ENCODE measurements around the gene TMED3.
"Not testable (repeated sequence)": the region's sequence is repeated elsewhere in the genome, so short reads cannot be mapped to it uniquely, and the experiment has no call there.

TMED3 gene

DNA sequence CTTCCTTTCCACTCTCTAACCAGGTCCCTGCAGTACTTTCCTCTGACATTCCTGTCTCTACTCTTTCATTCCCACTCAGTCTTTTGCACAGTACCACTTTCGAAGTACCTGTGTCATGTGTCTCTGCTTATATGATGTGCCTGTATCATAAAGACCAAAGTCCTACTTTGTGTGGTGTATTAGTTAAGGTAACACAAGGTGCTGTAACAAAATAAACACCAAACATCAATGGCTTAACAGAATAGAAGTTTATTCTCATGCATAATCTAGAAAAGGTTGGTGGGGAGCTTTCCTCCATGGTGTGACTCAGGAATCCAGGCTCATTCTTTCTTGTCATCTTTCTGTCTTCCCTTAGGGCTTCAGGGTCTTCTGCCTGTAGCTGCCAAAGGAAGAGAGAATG lies 3.3 kb downstream of the TMED3 start:
- Histone ChIP-seq H3K9ac (no peak overlapping the region), H3K27me3 (no peaks in the 10 kb centered on the region), H3K4me2 (peak overlapping the region in 6 of 11 experiments; percentile 6 to 96 (median 58); a peak in 7 of 22 replicates), H3K4me1 (peaks cover 16 to 39% (median 22%) of the 10 kb centered on the region in 10 experiments), H3K36me3 (peaks cover 65 to 71% (median 67%) of the 10 kb centered on the region in 11 experiments), H3K9me3 (replicated peaks in 1 of 11) (peaks cover 0 to 15% (median 2%) of the 10 kb centered on the region in 11 experiments; a peak in 4 of 22 replicates), H3K4me3 (no peak overlapping the region), H4K20me1 (peaks cover 11 to 75% (median 42%) of the 10 kb centered on the region in 11 experiments; a peak in 19 of 22 replicates), H3K27ac (no peak overlapping the region)
- TF ChIP-seq Cebpa-rat (IDR thresholded peaks at IDR 0.05), result no peak

DNA sequence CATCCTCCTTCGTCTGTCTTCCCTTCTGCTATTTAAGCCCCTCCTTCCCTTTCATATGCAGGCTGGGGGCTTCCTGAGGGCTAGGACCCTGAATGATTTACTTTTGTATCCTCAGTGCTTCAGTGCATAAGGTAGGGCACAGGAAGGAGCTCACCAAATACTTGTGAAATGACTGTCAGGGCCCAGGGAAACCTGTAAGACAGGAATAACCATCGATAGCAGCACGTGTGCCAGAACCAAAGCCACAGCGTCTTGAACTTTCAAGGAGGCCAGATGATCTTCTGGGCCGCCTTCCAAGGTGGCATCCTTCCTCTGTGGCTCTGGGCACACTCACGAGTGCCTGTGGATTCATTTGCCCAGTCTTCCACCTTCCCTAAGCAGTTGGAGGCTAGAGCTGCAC lies 3.9 kb downstream of the TMED3 start:
- H3K27ac ChIP-seq, result no peak overlapping the region
- no peak overlapping the region for H3K9ac ChIP-seq
- H3K4me1 ChIP-seq, result peaks cover 15 to 39% (median 22%) of the 10 kb centered on the region in 10 experiments
- TF ChIP-seq Cebpa-rat (IDR thresholded peaks at IDR 0.05), result no peak
- no peak overlapping the region for H3K4me3 ChIP-seq
- peaks cover 71 to 77% (median 73%) of the 10 kb centered on the region in 11 experiments for H3K36me3 ChIP-seq
- peaks cover 0 to 16% (median 4%) of the 10 kb centered on the region in 11 experiments; a peak in 6 of 22 replicates for H3K9me3 ChIP-seq (replicated peaks in 1 of 11)
- peak overlapping the region in 2 of 11 experiments; percentile 95; a peak in 1 of 22 replicates for H3K4me2 ChIP-seq
- H4K20me1 ChIP-seq, result peaks cover 11 to 81% (median 48%) of the 10 kb centered on the region in 11 experiments; a peak in 19 of 22 replicates
- H3K27me3 ChIP-seq, result no peaks in the 10 kb centered on the region

DNA sequence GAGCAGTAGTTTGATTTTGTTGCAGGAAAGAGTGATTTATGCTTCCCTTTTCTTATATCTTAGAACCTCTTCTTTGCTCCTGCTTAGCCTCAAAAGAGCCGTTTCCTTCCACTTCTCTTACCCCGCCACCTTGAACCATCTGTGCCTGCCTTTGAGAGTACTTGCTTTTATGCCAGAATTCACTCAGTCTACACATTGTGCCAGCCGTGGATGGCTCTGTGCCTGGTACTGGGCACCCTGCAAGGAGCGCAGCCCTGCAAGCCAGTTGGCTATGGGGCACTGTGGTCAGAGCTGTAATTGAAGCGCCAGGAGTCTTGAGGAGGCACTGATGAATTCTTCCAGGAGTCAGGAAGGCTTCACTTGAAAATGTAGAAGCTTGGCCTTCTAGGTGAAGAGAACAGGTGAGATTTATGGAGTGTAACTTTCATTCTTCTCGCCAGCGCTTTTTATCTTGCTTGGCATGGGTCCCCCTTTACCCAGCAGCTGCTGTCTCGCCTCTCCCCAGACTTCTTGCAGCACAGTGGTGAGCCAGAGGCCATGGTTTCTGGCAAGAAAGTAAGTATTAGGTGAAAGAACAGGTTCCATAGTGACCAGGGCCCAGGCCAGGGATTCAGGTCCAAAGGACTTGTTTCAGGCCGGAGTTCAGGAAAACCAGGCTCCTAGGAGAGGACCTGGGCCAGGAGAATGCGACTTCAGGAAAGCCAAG lies 4.9 kb downstream of the TMED3 start:
- no peak overlapping the region for H3K9ac ChIP-seq
- H3K4me2 ChIP-seq, result no peak overlapping the region
- H3K27ac ChIP-seq, result no peak overlapping the region
- no peak for TF ChIP-seq Cebpa-rat (IDR thresholded peaks at IDR 0.05)
- peaks cover 15 to 35% (median 21%) of the 10 kb centered on the region in 10 experiments for H3K4me1 ChIP-seq
- H3K9me3 ChIP-seq (replicated peaks in 1 of 11), result peaks cover 0 to 16% (median 4%) of the 10 kb centered on the region in 11 experiments; a peak in 6 of 22 replicates
- no peak overlapping the region for H3K4me3 ChIP-seq
- H3K27me3 ChIP-seq, result no peaks in the 10 kb centered on the region
- peaks cover 17 to 90% (median 57%) of the 10 kb centered on the region in 11 experiments; a peak in 21 of 22 replicates for H4K20me1 ChIP-seq
- peaks cover 77 to 86% (median 82%) of the 10 kb centered on the region in 11 experiments for H3K36me3 ChIP-seq

DNA sequence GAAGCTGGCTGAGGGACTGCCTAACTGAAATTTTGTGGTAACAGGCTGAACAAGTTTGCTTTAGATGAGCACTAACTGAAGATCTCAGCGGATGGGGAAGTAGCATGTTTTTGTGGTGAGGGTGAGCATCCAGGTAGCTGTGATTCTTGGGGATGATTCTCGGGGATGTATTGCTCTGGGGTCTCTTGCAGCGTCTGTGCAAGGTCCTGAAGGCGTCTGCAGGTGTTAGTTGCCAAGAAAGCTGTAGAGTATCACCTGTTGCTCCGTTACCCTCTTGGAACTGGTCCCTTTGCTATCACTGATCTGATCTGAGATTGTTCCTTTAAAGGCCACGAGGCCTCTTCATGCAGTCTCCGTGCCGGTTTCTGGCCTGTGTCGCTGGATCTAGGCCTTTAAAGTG lies 6.0 kb downstream of the TMED3 start:
- H3K4me3 ChIP-seq, result no peak overlapping the region
- no peaks in the 10 kb centered on the region for H3K27me3 ChIP-seq
- peaks cover 0 to 16% (median 4%) of the 10 kb centered on the region in 11 experiments; a peak in 6 of 22 replicates for H3K9me3 ChIP-seq (replicated peaks in 1 of 11)
- no peak overlapping the region for H3K4me2 ChIP-seq
- no peak overlapping the region for H3K9ac ChIP-seq
- H3K4me1 ChIP-seq, result peaks cover 11 to 31% (median 17%) of the 10 kb centered on the region in 10 experiments
- peaks cover 26 to 100% (median 68%) of the 10 kb centered on the region in 11 experiments; a peak in 21 of 22 replicates for H4K20me1 ChIP-seq
- no peak overlapping the region for H3K27ac ChIP-seq
- H3K36me3 ChIP-seq, result peaks cover 88 to 97% (median 93%) of the 10 kb centered on the region in 11 experiments
- TF ChIP-seq Cebpa-rat (IDR thresholded peaks at IDR 0.05), result no peak

DNA sequence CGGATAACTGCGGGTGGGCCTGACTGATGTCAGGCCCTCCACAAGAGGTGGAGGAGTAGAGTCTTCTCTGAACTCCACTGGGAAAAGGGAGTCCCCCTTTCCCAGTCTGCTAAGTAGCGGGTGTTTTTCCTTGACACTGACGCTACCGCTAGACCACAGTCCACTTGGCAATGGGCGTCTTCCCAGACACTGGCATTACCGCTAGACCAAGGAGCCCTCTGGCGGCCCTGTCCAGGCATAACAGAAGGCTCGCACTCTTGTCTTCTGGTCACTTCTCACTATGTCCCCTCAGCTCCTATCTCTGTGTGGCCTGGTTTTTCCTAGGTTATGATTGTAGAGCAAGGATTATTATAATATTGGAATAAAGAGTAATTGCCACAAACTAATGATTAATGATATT lies 9.1 kb downstream of the TMED3 start:
- Histone ChIP-seq H3K9me3 (replicated peaks in 1 of 11) (peaks cover 0 to 15% (median 4%) of the 10 kb centered on the region in 11 experiments; a peak in 6 of 22 replicates), H4K20me1 (peaks cover 31 to 99% (median 81%) of the 10 kb centered on the region in 11 experiments; a peak in 21 of 22 replicates), H3K36me3 (peaks cover 92 to 100% (median 95%) of the 10 kb centered on the region in 11 experiments)
- not testable (repeated sequence) for H3K4me2 ChIP-seq, H3K27me3 ChIP-seq, H3K4me1 ChIP-seq, H3K9ac ChIP-seq, H3K27ac ChIP-seq, H3K4me3 ChIP-seq

DNA sequence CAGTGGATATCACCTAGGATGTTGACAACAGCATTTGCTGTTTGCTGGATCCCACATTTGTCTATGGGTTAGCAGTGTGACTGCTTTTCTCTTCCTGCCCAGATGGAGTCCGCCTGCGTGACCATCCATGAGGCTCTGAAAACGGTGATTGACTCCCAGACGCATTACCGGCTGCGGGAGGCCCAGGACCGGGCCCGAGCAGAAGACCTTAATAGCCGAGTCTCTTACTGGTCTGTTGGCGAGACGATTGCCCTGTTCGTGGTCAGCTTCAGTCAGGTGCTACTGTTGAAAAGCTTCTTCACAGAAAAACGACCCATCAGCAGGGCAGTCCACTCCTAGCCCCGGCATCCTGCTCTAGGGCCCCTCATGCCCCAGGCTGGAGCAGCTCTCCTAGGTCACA lies 11.0 kb downstream of the TMED3 start:
- Histone ChIP-seq H3K9me3 (replicated peaks in 1 of 11) (peaks cover 0 to 15% (median 4%) of the 10 kb centered on the region in 11 experiments; a peak in 6 of 22 replicates), H3K4me2 (no peak overlapping the region), H3K27ac (no peak overlapping the region), H3K4me3 (no peak overlapping the region), H3K36me3 (peaks cover 92 to 100% (median 94%) of the 10 kb centered on the region in 11 experiments), H3K9ac (no peak overlapping the region), H3K27me3 (no peaks in the 10 kb centered on the region), H4K20me1 (peaks cover 28 to 92% (median 68%) of the 10 kb centered on the region in 11 experiments; a peak in 21 of 22 replicates), H3K4me1 (no peaks in the 10 kb centered on the region)
- TF ChIP-seq Cebpa-rat (IDR thresholded peaks at IDR 0.05), result no peak

DNA sequence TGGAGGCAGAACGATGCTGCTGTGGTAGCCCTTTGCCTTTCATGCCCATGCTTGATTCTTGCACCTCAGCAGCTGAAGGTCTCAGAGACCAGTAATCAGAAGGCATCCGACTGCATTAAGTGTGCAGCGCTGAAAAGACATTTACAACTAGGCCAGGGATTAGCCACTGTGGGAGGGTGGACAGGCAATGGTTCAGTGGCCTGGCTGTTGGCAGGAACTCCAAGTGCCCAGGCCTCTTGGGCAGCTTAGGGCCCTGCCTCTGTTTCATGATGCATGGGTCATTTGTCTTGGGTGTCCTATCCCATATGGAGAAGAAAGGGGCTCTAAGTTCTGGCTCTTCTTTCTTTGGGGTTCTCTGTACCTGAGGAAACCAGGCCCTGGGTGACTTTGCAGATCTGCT lies 11.4 kb downstream of the TMED3 start:
- Histone ChIP-seq H3K36me3 (peaks cover 91 to 100% (median 93%) of the 10 kb centered on the region in 11 experiments), H3K27me3 (no peaks in the 10 kb centered on the region), H3K27ac (no peak overlapping the region), H3K9me3 (replicated peaks in 1 of 11) (peaks cover 0 to 15% (median 4%) of the 10 kb centered on the region in 11 experiments; a peak in 6 of 22 replicates), H3K9ac (no peak overlapping the region), H4K20me1 (peaks cover 26 to 92% (median 63%) of the 10 kb centered on the region in 11 experiments; a peak in 21 of 22 replicates), H3K4me1 (no peaks in the 10 kb centered on the region), H3K4me2 (no peak overlapping the region), H3K4me3 (no peak overlapping the region)
- TF ChIP-seq Cebpa-rat (IDR thresholded peaks at IDR 0.05), result no peak

DNA sequence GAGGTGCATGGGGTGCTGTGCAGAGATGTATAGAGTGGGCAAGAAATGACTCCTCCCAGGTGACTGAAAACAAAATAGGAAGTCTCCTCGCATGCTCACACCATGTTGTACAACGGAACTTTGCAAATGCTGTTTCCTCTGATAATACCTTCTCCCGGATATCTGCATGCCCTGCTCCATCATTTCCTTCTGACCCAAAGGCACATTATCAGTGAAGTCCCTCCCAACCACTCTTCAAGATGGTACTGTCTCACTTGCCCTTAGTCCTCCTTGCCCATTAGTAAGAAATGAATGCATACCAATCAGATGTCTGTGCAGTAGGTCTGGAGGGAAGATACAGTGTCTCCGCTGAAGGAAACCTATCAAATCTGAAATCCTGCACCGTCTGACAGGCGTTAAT lies 12.0 kb downstream of the TMED3 start:
- no peaks in the 10 kb centered on the region for H3K27me3 ChIP-seq
- peaks cover 26 to 86% (median 57%) of the 10 kb centered on the region in 11 experiments; a peak in 21 of 22 replicates for H4K20me1 ChIP-seq
- no peak overlapping the region for H3K4me3 ChIP-seq
- H3K36me3 ChIP-seq, result peaks cover 87 to 100% (median 92%) of the 10 kb centered on the region in 11 experiments
- H3K4me1 ChIP-seq, result no peaks in the 10 kb centered on the region
- no peak overlapping the region for H3K9ac ChIP-seq
- TF ChIP-seq Cebpa-rat (IDR thresholded peaks at IDR 0.05), result no peak
- peaks cover 0 to 12% (median 4%) of the 10 kb centered on the region in 11 experiments; a peak in 6 of 22 replicates for H3K9me3 ChIP-seq (replicated peaks in 1 of 11)
- H3K4me2 ChIP-seq, result no peak overlapping the region
- H3K27ac ChIP-seq, result no peak overlapping the region

DNA sequence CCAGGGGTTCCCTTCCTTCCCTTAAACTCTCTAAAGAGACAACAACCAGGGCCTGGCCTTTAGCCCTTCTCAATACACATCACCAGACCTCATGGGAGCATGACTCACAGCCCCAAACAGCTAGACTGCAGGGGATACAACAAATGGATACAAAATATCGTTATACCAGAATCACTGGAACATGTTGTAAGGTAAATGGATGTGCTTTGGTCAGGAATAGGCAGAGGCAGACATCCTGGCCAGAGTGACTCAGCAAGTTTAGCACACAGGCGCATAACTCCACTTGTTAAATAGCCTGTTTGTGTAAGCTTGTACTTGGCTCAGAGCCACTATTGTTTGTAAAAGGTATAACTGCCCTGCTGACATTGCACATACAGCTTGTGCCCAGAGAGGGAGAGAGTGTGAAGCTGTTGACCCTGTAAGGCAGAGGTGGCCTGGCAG lies 18.3 kb downstream of the TMED3 start:
- H3K4me1 ChIP-seq, result peaks cover 0 to 19% (median 10%) of the 10 kb centered on the region in 10 experiments; a peak in 13 of 20 replicates
- H3K9me3 ChIP-seq (replicated peaks in 1 of 11), result peaks cover 0 to 9% (median 5%) of the 10 kb centered on the region in 11 experiments; a peak in 6 of 22 replicates
- H3K4me3 ChIP-seq, result no peak overlapping the region
- no peak for TF ChIP-seq Cebpa-rat (IDR thresholded peaks at IDR 0.05)
- peak overlapping the region in 2 of 11 experiments; percentile 3 to 35; a peak in 1 of 22 replicates for H3K4me2 ChIP-seq
- H3K27me3 ChIP-seq, result no peaks in the 10 kb centered on the region
- H4K20me1 ChIP-seq, result peaks cover 0 to 34% (median 7%) of the 10 kb centered on the region in 11 experiments; a peak in 9 of 22 replicates
- peak overlapping the region in 1 of 11 experiments; percentile 2; a peak in 1 of 22 replicates for H3K27ac ChIP-seq
- no peak overlapping the region for H3K9ac ChIP-seq
- peaks cover 39 to 59% (median 46%) of the 10 kb centered on the region in 11 experiments for H3K36me3 ChIP-seq
